Activated T-helper 1 cell treated with Interleukin-2 at 50 U/mL for 16 hours (primary cell): Measurements from ENCODE around the gene LNX2.

Source experiments
- DNase-seq: peaks from one replicate; pipeline ENCODE4 v3.0.0-alpha.2; 2020; ENCODE audit warnings: low read depth

Gene LNX2

DNA sequence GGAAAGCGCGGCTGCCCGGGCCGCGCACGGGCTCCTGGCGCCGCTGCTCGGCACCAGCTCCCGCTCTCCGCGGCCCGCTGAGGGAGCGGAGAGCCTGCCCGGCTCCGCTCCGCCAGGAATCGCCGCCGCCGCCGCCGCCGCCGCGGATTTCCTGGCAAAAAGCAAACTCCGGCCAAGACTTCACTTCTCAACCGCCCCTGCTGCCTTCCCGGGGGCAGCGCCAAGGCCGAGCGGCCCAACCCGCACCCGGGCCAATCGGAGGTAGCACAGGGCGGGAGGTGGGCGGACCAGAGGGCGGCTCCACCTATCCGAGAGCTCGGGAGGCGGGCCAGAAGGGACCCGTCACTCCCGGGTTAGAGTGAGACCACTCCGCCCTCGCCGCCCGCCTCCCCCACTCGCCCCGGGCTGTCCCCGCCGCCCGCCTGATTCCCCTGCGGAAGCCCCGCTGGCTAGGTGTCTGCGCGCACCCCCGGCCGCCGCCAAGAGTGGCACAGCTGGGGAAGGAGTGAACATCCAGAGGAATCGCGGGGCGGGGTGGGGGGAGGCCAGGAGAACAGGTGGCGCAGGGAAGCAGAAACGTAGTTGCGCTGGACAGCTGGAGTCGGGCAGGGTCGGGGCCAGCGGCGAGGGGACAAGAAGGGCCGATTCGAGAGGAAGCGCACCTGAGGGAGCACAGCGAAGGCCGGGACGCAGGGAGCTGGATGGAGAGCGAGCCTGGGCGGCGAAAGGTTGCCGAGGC, at the start of gene LNX2:
TSS of gene LNX2 (minus strand) at position 153 of the 739 bp plus-strand sequence. CDS start 38,826 bp downstream, outside the sequence.
- peak; percentile 95 for DNase-seq

DNA sequence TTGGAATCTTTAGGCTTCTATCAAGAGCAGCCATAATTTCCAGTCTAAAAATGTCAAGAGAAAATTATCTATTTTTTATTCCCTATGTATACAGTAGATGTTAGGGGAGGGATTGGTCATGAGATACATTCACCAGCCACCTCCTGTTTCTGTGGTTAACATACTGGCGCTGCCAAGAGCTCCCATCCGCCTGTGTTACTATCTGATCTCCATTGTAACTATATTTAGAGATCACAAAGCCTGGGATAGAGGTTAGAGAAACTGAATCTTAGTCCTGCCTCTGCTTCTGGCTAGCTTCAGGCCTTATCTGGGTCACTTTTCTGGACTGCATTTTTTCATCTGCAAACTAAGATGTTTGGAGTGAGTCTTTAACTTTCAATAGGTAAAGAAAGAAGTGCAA, 47.6 kb upstream of the LNX2 start:
- no peak for DNase-seq

- no peak for DNase-seq
These were observed 46.6 kb upstream of the LNX2 start for GRCh38 chr13:27666951-27667350.

DNA sequence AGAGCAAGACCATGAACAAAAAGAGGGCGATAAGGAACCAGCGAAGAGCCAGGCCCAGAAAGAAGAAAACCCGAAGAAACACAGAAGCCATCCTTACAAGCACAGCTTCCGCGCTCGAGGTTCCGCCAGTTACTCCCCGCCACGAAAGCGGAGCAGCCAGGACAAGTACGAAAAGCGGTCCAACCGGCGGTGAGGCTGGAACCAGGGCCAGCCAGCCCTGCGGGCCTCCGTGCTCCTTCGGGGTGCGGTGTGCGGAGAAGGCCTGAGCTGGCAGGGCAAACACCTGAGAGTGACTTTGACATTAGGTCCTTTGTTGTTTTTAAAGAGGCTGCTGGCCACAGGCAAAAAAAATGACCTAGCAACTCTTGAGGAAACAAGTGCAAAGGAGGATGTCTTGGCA, 45.4 kb upstream of the LNX2 start:
- no peak for DNase-seq

DNA sequence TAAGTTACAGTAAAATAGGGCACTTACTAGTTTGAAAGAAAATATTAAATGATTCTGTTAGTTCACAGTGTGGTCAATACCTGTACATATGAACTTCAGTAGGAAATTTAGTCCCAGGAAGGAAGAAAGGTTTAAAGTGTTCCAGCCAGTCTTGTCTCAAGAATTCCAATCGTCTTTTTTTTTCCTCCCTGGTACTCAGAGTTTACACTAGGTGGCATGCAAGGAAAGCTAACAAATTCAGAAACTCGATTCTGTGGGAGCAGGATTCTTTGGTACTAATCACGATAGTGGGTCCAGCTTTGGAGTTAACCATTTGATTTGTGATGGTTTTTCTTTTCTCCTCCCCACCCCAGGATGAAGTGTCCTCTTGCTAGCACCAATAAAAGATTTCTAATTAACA, 45.0 kb upstream of the LNX2 start:
- no peak for DNase-seq

DNA sequence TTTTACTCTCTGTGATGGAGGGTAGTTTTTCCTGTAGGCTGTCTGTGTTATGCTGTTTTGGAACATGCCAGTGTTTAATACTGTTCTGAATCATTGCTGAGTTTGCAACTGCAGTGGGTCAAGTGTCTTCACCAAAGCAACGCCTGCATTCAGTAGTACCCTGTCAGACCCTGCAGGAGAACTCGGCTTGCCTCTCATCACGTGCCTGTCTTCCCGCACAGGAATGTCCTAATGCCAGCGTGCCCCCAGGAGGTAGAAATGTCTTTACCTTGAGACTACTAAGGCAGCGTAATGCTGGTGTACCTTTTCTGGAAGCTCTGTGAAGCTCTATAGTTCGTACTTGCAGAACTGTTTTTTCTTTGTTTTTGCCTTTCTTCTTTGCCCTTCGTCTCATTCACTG, 43.6 kb upstream of the LNX2 start:
- DNase-seq, result no peak

DNA sequence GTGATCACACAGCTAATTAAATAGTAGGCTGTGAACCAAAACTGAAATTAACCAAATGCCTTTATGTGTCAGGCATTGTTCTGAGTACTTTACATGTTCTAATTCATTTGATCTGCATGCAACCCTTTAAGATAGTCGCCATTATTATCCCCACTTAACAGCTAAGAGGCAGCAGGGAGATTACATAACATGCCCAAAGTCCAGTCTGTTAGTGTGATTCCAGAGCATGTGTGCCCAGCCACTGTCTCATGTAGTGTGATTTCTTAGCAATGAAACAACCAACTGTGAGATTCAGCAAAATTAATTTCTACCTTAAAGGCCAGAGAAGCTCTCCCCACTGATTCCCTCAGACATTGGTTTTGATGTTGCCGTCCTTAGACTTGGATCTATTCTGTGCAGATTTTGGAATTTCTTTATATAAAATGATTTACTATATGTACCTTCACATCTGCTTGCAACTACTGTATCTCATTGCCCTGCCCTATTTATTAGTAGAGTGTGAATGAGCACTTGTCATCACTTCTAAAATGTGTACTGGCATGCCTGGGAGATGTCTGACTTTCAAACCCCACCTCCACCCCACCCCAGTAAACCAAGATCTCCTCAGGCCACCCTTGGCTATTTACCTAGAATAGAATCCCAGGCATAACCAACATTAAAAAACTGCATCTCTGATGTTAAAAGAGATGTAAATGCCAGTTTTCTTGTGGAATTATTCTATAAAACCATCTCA, 42.6 kb upstream of the LNX2 start:
- DNase-seq, result no peak

GRCh38 chr13:27661017-27661416, 40.7 kb upstream of the LNX2 start:
- no peak for DNase-seq

DNA sequence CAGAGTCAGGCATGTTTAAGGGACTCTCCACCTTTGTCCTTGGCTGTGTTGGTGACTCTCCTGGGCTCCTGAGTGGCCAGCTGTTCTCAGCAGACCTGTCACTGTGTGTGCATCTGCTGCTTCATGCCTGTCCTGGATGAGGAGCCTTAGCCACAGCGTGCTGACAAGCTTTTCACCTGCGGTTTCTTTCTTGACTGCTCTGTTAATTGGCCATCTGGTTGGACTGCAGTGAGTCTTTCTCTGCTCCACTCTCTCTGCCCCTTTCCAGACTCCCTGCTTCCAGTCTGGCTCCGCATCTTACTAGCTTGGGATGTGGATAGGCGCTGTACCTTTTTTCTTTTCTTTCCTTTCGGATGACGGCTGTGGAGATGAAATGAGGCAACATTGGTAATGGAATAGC, 40.2 kb upstream of the LNX2 start:
- DNase-seq, result no peak

DNA sequence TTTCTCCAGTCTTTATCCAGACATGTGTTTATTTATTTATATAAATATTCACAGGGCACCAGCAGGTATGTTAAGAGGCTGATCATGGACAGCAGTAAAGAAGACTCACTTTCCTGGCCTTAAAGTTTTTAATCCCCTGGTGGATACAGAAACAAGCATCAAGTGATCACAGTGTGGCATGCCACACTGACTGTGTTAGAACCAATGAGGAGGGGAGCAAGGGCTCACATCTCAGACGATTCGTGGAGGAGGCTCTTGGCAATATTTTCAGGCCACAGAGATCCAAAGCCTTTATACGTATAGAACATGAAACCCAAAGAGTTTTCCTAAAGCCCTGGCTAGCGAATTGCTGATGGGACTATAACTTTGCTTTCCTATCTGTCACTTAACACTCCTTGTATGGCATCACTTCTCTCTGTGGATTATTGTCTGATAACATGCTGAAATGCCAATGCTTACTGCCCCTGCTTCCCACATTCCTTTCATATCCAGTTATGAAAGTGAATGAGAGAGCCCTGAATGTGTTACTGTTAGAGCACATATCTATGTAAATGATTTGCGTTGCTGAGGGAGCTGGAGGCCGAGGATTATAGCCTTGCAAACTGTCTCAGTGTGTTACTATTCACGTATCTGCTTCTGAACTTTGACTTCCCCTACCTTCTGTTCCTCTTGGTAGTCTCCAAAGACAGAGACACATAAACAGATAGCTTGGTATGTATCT, 39.0 kb upstream of the LNX2 start:
- DNase-seq, result no peak

DNA sequence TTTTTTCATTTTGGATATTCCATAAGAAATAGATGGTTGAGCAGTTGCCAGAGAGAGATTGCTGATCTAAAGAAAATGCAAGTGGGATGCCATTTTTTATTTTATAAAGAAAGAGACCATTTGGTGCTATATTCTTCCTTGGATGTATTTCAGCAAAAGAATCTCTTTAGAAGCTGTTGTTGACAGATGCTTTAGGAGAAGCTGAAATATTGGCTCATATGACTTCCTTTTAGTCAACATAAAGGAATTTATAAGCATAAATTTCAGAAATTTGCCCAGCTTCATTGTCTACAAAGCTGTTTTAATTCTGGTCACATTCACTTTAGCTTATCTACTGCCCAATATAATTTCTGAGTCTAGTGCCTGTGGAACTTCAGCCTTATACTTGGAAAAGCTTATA, 38.2 kb upstream of the LNX2 start:
- DNase-seq, result no peak

DNA sequence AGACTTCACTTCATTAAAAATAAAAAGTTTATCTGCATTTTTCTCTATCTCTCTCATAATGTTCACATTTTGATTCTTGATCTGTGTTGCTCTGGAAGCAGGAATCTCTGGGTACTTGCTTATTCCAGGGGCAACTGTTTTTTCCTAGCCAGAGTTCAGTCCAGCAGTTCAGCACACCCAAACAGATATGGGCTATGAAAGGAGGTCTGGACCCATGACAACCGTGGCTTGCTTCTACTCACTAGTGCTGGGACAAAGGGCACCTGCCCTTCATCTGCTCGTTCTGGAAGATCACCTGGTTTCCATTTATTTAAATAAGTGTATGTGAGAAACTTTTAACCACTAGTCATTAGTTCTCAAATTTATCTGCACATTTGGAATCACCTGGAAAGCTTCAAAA, 37.4 kb upstream of the LNX2 start:
- DNase-seq, result no peak

DNA sequence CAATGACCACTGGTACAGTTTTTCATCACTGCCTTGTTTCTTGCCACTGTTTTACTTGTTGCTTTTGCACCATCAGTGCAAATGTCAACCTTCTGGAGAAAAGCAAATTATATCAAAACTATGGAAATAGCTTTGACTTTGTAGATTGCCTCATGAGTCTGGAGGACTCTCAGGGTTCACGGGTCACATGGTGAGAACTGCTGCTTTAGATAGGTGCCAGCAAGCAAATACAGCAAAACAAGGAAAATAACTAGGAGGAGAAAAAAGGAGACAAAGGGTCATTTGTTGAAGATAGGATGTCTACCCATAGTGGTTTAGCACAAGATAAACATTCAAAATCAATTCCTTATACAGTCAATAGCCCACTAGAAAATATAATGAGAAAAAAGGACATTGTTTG, 34.5 kb upstream of the LNX2 start:
- DNase-seq, result no peak

DNA sequence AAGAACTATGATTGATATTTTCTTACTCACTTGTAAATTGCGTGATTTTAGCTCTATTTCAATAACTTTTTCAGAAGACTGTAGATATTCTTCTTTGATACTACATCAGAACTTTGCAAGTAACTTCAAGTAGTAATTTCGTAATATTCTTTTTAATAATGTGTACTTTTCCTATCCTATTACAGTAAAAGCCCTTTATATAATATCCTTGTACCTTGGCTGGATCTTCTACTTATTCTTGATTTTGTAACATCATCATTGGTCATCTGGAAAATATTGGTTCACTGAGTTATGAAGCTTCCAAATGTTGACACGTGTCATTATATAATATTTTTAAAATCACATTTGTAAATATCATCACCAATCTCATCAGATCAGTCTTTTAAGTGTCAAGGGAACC, 33.7 kb upstream of the LNX2 start:
- no peak for DNase-seq

DNA sequence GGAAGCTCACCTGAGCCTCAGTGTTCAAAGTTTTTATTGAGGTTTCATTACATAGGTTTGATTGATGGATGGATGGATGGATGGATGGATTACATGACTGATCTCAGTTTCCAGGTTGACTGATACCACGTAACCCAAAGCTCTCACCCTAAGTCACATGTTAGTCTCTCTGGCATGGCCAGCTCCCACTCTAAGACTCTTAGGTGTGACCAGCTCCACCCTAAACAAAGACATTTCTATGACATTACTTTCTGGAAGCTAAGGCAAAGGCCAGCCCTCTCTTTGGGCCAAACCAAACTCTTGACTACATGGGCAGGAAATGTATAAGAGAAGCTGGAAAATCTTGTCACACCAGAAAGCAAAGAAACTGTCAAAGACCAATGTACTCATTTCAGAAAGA, 30.0 kb upstream of the LNX2 start:
- no peak for DNase-seq

GRCh38 chr13:27644302-27644701, 24.0 kb upstream of the LNX2 start:
- no peak for DNase-seq

DNA sequence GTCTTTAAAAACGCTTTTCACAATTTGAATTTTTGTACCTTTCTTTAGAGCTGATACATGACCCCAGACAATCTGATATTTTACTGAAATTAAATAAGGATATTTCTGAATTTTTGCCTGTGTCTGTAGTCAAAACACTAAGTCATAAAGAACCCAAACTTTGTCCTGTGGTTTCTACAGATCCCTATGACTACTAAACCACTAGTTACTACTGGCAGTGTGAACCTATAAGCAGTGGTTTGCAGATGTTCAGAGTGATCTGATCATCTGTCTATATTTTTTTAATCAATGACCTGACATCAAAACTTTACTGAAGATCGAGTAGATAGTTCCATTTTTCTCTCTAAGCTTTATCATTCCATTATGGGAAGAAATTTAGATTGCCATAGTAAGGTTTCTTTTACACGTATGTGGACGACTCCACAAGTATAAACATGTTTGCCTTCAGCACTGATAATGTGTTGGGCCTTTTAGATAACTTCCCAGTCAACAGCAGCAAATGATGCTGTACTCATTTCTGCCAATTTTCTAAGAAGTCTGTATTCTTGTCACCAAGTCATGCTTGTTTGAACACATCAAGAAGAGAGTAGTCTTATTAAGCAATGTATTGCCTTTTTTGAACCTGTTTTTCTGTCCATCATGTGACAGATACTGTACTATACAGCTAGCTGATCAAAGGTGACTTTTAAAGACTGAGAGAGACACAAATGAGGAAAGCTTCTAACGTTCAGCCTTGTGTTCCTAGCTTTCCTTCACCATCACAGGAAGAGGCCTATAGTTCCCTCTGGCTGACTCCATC, 23.2 kb upstream of the LNX2 start:
- no peak for DNase-seq

DNA sequence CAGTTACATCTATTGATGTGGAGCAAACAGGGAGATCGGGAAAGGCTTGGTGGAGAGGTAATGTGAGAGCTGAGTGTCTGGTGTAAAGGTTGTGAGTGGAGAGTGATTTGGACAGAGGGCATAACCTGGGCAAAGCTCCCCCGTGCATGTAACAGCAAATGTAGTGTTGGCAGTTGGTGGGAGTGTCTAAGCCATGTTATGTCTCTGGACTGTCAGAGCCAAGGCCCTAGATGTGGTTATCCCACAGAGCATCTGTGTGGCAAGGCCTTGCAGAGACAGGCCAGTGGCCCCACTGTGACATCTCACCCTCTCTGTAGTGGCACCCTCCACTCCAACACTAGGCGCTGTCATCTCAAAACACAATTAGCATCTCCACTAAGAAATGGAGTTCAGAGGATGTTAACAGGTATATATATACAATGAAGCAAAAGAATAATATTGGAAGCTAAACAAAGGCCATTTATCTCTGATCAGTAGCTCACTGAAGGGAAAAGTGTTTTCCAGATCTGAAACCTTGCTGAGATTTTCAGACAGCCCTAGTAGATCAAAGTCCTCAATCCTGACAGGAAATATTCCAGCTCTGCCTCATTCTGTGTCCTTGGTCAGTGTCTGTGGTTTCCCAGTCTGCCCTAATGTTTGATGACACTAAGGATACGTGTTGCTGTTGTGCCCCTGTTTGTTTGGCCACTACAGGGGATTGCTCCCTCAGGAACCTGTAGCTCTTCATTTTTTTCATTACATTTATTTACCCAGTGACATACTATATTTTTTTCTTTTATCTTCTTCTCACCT, 21.6 kb upstream of the LNX2 start:
- no peak for DNase-seq

DNA sequence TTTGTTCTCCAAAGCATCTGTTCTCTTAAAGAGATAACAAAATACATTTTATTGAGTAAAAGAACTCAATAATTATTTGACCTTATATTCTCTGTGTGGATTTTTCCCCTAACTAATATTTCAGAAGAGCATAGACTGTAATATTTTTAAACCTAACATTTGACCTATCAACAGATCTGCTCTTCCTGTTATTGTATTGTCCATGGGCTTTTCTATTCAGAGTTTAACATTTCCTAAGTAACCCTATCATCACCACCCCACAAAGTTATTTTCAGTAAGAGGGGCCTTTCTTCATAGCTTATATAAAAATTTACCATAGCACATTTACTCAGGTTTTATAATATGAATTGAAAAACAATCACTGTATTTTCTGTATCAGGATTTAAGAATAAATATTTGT, 18.9 kb upstream of the LNX2 start:
- no peak for DNase-seq

- DNase-seq, result no peak
These were observed 18.2 kb upstream of the LNX2 start for GRCh38 chr13:27638521-27638920.

GRCh38 chr13:27638001-27638400, 17.7 kb upstream of the LNX2 start:
- no peak for DNase-seq

GRCh38 chr13:27637289-27637626, 16.9 kb upstream of the LNX2 start:
- DNase-seq, result no peak
